ENCODE measurements around the gene NFRKB. TPM values are rescaled to one million over a fixed set of nuclear protein-coding genes. Genes with fewer than 3 reads are reported as not detected.
"Not testable (repeated sequence)": the region's sequence is repeated elsewhere in the genome, so short reads cannot be mapped to it uniquely, and the experiment has no call there.

NFRKB gene
- total and polyA plus RNA-seq, 2 of the 8 experiments (the other 6 are each of a cell fraction or from before 2014, with no cell fraction given), result 17.0 to 31.0 TPM

DNA sequence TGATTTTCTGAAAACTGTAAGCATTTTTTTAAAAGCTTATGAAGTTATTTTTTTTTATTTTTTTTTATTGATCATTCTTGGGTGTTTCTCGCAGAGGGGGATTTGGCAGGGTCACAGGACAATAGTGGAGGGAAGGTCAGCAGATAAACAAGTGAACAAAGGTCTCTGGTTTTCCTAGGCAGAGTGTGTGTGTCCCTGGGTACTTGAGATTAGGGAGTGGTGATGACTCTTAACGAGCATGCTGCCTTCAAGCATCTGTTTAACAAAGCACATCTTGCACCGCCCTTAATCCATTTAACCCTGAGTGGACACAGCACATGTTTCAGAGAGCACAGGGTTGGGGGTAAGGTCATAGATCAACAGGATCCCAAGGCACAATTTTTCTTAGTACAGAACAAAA is 48.0 kb downstream of the NFRKB start:
- H3K23ac ChIP-seq (ENCODE audit: insufficient read length); POLR2A ChIA-PET (ENCODE audit: partially characterized antibody); H3K79me1 ChIP-seq (ENCODE audit: low read depth, low read length); H3K18ac ChIP-seq (ENCODE audit: extremely low read depth, low read length); FAIRE-seq; H3K23me2 ChIP-seq (ENCODE audit: low read depth, low read length); H3K36me3 ChIP-seq (ENCODE audit: control insufficient read depth in 2 of 4, insufficient read depth in 4 of 4, low read length in 3 of 4); H4K8ac ChIP-seq (ENCODE audit: extremely low read depth, insufficient read depth, low read length); H2BK5ac ChIP-seq (ENCODE audit: low read depth, low read length); H2BK20ac ChIP-seq (ENCODE audit: low read length); H4K20me1 ChIP-seq (replicated peaks in 1 of 2; ENCODE audit: control insufficient read depth in 1 of 2, insufficient read depth in 2 of 2, low read length in 2 of 2); H2BK12ac ChIP-seq (ENCODE audit: low read depth, low read length); H3K4me2 ChIP-seq (ENCODE audit: insufficient read depth in 1 of 2, low read depth in 2 of 2, low read length in 2 of 2); H2BK120ac ChIP-seq (replicated peaks; ENCODE audit: low read depth, low read length); H4K91ac ChIP-seq (replicated peaks; ENCODE audit: insufficient read length, low read length); DNase-seq (ENCODE audit: low read depth in 1 of 2, low spot score in 2 of 2); H3K4me1 ChIP-seq (replicated peaks in 1 of 4; ENCODE audit: control insufficient read depth in 3 of 4, insufficient read depth in 4 of 4, low read length in 3 of 4); H3K56ac ChIP-seq (replicated peaks; ENCODE audit: insufficient read length, low read depth, low read length); H4K5ac ChIP-seq (ENCODE audit: insufficient read length, low read depth, low read length); H2AK5ac ChIP-seq (ENCODE audit: low read depth, low read length); H3K9ac ChIP-seq (replicated peaks in 1 of 4; ENCODE audit: extremely low read depth in 1 of 4, low read depth in 3 of 4, low read length in 3 of 4); H3K4me3 ChIP-seq (ENCODE audit: extremely low read depth in 1 of 4, insufficient read depth in 2 of 4, low read depth in 3 of 4, low read length in 4 of 4); H3K79me2 ChIP-seq (ENCODE audit: control insufficient read depth in 1 of 2, insufficient read depth in 2 of 2, low read length in 2 of 2); CTCF ChIA-PET (ENCODE audit: partially characterized antibody); H2AFZ ChIP-seq (ENCODE audit: low read length); H3K9me3 ChIP-seq (ENCODE audit: insufficient read depth in 2 of 2, low read depth in 1 of 2, low read length in 1 of 2); H3K4ac ChIP-seq (replicated peaks; ENCODE audit: insufficient read length, low read depth, low read length); H3K14ac ChIP-seq (ENCODE audit: insufficient read length); H2BK15ac ChIP-seq (ENCODE audit: low read length); H3K27me3 ChIP-seq (replicated peaks in 1 of 4; ENCODE audit: control insufficient read depth in 3 of 4, extremely low read depth in 1 of 4, insufficient read depth in 3 of 4, low read length in 3 of 4); H3K27ac ChIP-seq (ENCODE audit: low read depth, low read length): not testable (repeated sequence)
- WGBS, 2 experiments (ENCODE audit: extremely low coverage in 1 of 2, insufficient coverage in 1 of 2, insufficient read length in 1 of 2, insufficient replicate concordance in 2 of 2, low coverage in 1 of 2, low lambda C conversion rate in 2 of 2, missing lambda C conversion rate in 1 of 2), result 76% methylated on average over 2 of the region's 3 CpGs; no CpG with 5 or more reads in 1 of the 2 experiments
